22Rv1 (cell line): ENCODE measurements around the gene NXPH1.

Experiments used
- H3K27ac ChIP-seq: fragments of 450-650 bp; 2 replicates; pipeline ENCODE4 v1.5.1; 2017
- CTCF ChIP-seq: fragments of 450-650 bp; IDR thresholded peaks from 2 replicates; pipeline ENCODE4 v1.5.1; 2017; ENCODE audit warnings: mild to moderate bottlenecking
- ZFX ChIP-seq: fragments of 450-650 bp; IDR thresholded peaks from 2 replicates; pipeline ENCODE4 v1.6.1; 2017; ENCODE audit warnings: antibody characterized with exemption, borderline replicate concordance

NXPH1 gene

GRCh38 chr7:8739837-8740236 is 306.4 kb downstream of the NXPH1 start:
- TF ChIP-seq CTCF (no peak), ZFX (no peak)
- H3K27ac ChIP-seq, result no peak overlapping the region

GRCh38 chr7:8742837-8743236 is 309.4 kb downstream of the NXPH1 start:
- H3K27ac ChIP-seq, result no peak overlapping the region
- no peak for TF ChIP-seq ZFX
- no peak for TF ChIP-seq CTCF

GRCh38 chr7:8747338-8747737 is 313.9 kb downstream of the NXPH1 start:
- H3K27ac ChIP-seq, result no peak overlapping the region
- no peak for TF ChIP-seq ZFX
- no peak for TF ChIP-seq CTCF

- no peak for TF ChIP-seq CTCF
- no peak overlapping the region for H3K27ac ChIP-seq
Measured at GRCh38 chr7:8751557-8752231, 318.3 kb downstream of the NXPH1 start.

GRCh38 chr7:8753355-8753754 is 319.9 kb downstream of the NXPH1 start:
- TF ChIP-seq ZFX (no peak), CTCF (no peak)
- H3K27ac ChIP-seq, result no peak overlapping the region

- TF ChIP-seq CTCF, result no peak
- no peak for TF ChIP-seq ZFX
- H3K27ac ChIP-seq, result no peak overlapping the region
Measured at GRCh38 chr7:8761731-8762130, 328.3 kb downstream of the NXPH1 start.

- no peak overlapping the region for H3K27ac ChIP-seq
- TF ChIP-seq ZFX, result no peak
- TF ChIP-seq CTCF, result no peak
Measured at GRCh38 chr7:8762803-8763202, 329.4 kb downstream of the NXPH1 start.
